ENCODE results near the gene CWC27. TPM values are rescaled to one million over a fixed set of nuclear protein-coding genes. Genes with fewer than 3 reads are reported as not detected.

CWC27 gene
- total RNA-seq, 1 experiment from 2014 or later, result 32.9 TPM

GRCh38 chr5:65029178-65029577 is 260.4 kb downstream of the CWC27 start:
- H3K36me3 Mint-ChIP-seq (ENCODE audit: insufficient read depth, unreplicated experiment), result no peaks in the 10 kb centered on the region
- H3K4me1 Mint-ChIP-seq (ENCODE audit: low read depth, unreplicated experiment), result no peaks in the 10 kb centered on the region
- H3K27me3 Mint-ChIP-seq (ENCODE audit: insufficient read depth, unreplicated experiment), result no peaks in the 10 kb centered on the region
- ChIA-PET POLR2A (no interaction called here), CTCF (no interaction called here)
- no peak overlapping the region for H3K4me3 Mint-ChIP-seq (ENCODE audit: unreplicated experiment)
- Histone ChIP-seq H3K9me3 (no peaks in the 10 kb centered on the region), H3K27me3 (replicated peaks; ENCODE audit: control insufficient read depth, insufficient read depth, low read length) (no peaks in the 10 kb centered on the region), H3K36me3 (ENCODE audit: control insufficient read depth, insufficient read depth, low read length) (no peaks in the 10 kb centered on the region), H3K4me3 (ENCODE audit: low read depth, low read length) (no peak overlapping the region), H3K4me1 (no peaks in the 10 kb centered on the region)
- no peak overlapping the region for H3K27ac Mint-ChIP-seq (ENCODE audit: unreplicated experiment)
- no peak for DNase-seq
- intact Hi-C loops (cut with micrococcal nuclease; ENCODE audit: unreplicated experiment), result no loop called here
- TF ChIP-seq, protein P1, sequence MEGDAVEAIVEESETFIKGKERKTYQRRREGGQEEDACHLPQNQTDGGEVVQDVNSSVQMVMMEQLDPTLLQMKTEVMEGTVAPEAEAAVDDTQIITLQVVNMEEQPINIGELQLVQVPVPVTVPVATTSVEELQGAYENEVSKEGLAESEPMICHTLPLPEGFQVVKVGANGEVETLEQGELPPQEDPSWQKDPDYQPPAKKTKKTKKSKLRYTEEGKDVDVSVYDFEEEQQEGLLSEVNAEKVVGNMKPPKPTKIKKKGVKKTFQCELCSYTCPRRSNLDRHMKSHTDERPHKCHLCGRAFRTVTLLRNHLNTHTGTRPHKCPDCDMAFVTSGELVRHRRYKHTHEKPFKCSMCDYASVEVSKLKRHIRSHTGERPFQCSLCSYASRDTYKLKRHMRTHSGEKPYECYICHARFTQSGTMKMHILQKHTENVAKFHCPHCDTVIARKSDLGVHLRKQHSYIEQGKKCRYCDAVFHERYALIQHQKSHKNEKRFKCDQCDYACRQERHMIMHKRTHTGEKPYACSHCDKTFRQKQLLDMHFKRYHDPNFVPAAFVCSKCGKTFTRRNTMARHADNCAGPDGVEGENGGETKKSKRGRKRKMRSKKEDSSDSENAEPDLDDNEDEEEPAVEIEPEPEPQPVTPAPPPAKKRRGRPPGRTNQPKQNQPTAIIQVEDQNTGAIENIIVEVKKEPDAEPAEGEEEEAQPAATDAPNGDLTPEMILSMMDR (IDR thresholded peaks at IDR 0.05; ENCODE audit: insufficient read depth in 1 of 2, low read depth in 1 of 2, low read length in 1 of 2, severe bottlenecking in 1 of 2, unreplicated experiment in 1 of 2), result no peak
- BruUV-seq (replicated peaks), result no TSS peak
- H3K9me3 Mint-ChIP-seq (ENCODE audit: unreplicated experiment), result no peaks in the 10 kb centered on the region

DNA sequence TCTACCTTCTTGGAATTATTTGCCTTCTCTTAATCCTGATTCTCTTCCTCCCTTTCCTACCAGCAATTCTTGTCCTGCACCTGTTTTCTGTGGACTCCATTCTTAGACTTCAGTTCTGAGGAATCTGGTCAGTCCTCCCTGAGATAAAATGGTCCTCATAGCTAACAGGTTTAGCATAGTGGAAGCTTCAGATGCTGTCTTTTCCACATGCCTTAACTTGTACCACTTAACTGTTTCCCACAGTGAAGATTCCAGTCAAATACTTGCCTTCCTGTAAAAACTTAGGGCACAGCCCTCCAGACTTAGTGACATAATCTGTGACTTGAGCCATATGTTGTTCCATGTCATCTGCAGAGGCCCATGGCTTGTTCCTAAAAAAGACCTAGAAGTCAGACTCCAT is 261.3 kb downstream of the CWC27 start:
- DNase-seq, result no peak
- ChIA-PET CTCF (no interaction called here), POLR2A (no interaction called here)
- H3K4me3 ChIP-seq (ENCODE audit: low read depth, low read length), result no peak overlapping the region
- H3K27me3 ChIP-seq (replicated peaks; ENCODE audit: control insufficient read depth, insufficient read depth, low read length), result no peaks in the 10 kb centered on the region
- no peaks in the 10 kb centered on the region for H3K4me1 Mint-ChIP-seq (ENCODE audit: low read depth, unreplicated experiment)
- intact Hi-C loops (cut with micrococcal nuclease; ENCODE audit: unreplicated experiment), result loop anchor here (10.0 kb wide), 1 partner anchor 455 kb away; the partner anchor contains the start of gene ADAMTS6
- H3K9me3 ChIP-seq, result no peaks in the 10 kb centered on the region
- no peaks in the 10 kb centered on the region for H3K36me3 ChIP-seq (ENCODE audit: control insufficient read depth, insufficient read depth, low read length)
- H3K27me3 Mint-ChIP-seq (ENCODE audit: insufficient read depth, unreplicated experiment), result no peaks in the 10 kb centered on the region
- no peaks in the 10 kb centered on the region for H3K9me3 Mint-ChIP-seq (ENCODE audit: unreplicated experiment)
- no peaks in the 10 kb centered on the region for H3K4me1 ChIP-seq
- no TSS peak for BruUV-seq (replicated peaks)
- H3K27ac Mint-ChIP-seq (ENCODE audit: unreplicated experiment), result no peak overlapping the region
- H3K4me3 Mint-ChIP-seq (ENCODE audit: unreplicated experiment), result no peak overlapping the region
- TF ChIP-seq, protein P1 (IDR thresholded peaks at IDR 0.05; ENCODE audit: insufficient read depth in 1 of 2, low read depth in 1 of 2, low read length in 1 of 2, severe bottlenecking in 1 of 2, unreplicated experiment in 1 of 2), result no peak
- H3K36me3 Mint-ChIP-seq (ENCODE audit: insufficient read depth, unreplicated experiment), result peaks cover under 1% of the 10 kb centered on the region

- no peak overlapping the region for H3K27ac Mint-ChIP-seq (ENCODE audit: unreplicated experiment)
- CTCF ChIA-PET, result no interaction called here
- TF ChIP-seq, protein P1 (IDR thresholded peaks at IDR 0.05; ENCODE audit: insufficient read depth in 1 of 2, low read depth in 1 of 2, low read length in 1 of 2, severe bottlenecking in 1 of 2, unreplicated experiment in 1 of 2), result no peak
- H3K36me3 ChIP-seq (ENCODE audit: control insufficient read depth, insufficient read depth, low read length), result no peaks in the 10 kb centered on the region
- intact Hi-C loops (cut with micrococcal nuclease; ENCODE audit: unreplicated experiment), result loop anchor here (10.0 kb wide), 1 partner anchor 453 kb away; the partner anchor contains the start of gene ADAMTS6
- no peaks in the 10 kb centered on the region for H3K27me3 Mint-ChIP-seq (ENCODE audit: insufficient read depth, unreplicated experiment)
- BruUV-seq (replicated peaks), result no TSS peak
- H3K4me1 ChIP-seq, result peaks cover 7% of the 10 kb centered on the region; the same call in 1 of the 2 replicates
- H3K9me3 ChIP-seq, result no peaks in the 10 kb centered on the region
- H3K9me3 Mint-ChIP-seq (ENCODE audit: unreplicated experiment), result no peaks in the 10 kb centered on the region
- POLR2A ChIA-PET, result no interaction called here
- H3K4me1 Mint-ChIP-seq (ENCODE audit: low read depth, unreplicated experiment), result peaks cover 6% of the 10 kb centered on the region
- H3K4me3 Mint-ChIP-seq (ENCODE audit: unreplicated experiment), result no peak overlapping the region
- DNase-seq, result no peak
- no peak overlapping the region for H3K4me3 ChIP-seq (ENCODE audit: low read depth, low read length)
- no peaks in the 10 kb centered on the region for H3K27me3 ChIP-seq (replicated peaks; ENCODE audit: control insufficient read depth, insufficient read depth, low read length)
- peaks cover 16% of the 10 kb centered on the region for H3K36me3 Mint-ChIP-seq (ENCODE audit: insufficient read depth, unreplicated experiment)
Measured at GRCh38 chr5:65032250-65032649, 263.5 kb downstream of the CWC27 start.
